GM23338 (cell line): ENCODE data around the gene OVCA2. TPM values are rescaled to one million over a fixed set of nuclear protein-coding genes. Genes with fewer than 3 reads are reported as not detected.

ENCODE experiments used
- ATAC-seq: fragments of 200-7000 bp; cut with Tn5 transposase; 3 replicates; pipeline ENCODE4 v1.9.1; 2020
- DNase-seq: peaks from one replicate; pipeline ENCODE4 v3.0.0-alpha.2; 2015; ENCODE audit warnings: low spot score
- H2AFZ ChIP-seq: fragments of 200-600 bp; sonication (generic); 2 replicates; pipeline ENCODE4 v1.8.0; 2016; ENCODE audit warnings: antibody characterized with exemption, mild to moderate bottlenecking, moderate library complexity
- H3F3A ChIP-seq: fragments of 200-600 bp; sonication (generic); replicated peaks from 2 replicates; pipeline ENCODE4 v1.8.0; 2017; ENCODE audit warnings: antibody characterized with exemption, mixed run types, low read depth
- H3K27ac ChIP-seq: fragments of 200-600 bp; sonication (generic); 2 replicates; pipeline ENCODE4 v1.6.1; 2016; ENCODE audit warnings: low read depth
- H3K27me3 ChIP-seq: fragments of 200-600 bp; sonication (generic); 2 replicates; pipeline ENCODE4 v1.8.0; 2016; ENCODE audit warnings: mild to moderate bottlenecking, mixed run types, moderate library complexity; ENCODE audit not compliant: insufficient read depth
- H3K36me3 ChIP-seq: fragments of 200-600 bp; sonication (generic); 2 replicates; pipeline ENCODE4 v1.8.0; 2016; ENCODE audit warnings: mild to moderate bottlenecking; ENCODE audit not compliant: insufficient read depth
- H3K4me1 ChIP-seq: fragments of 200-600 bp; sonication (generic); 2 replicates; pipeline ENCODE4 v1.8.0; 2016; ENCODE audit warnings: mild to moderate bottlenecking, moderate library complexity; ENCODE audit not compliant: insufficient read depth
- H3K4me2 ChIP-seq: fragments of 200-600 bp; sonication (generic); 2 replicates; pipeline ENCODE4 v1.7.1; 2017; ENCODE audit warnings: mixed run types
- H3K4me3 ChIP-seq: fragments of 200-600 bp; sonication (generic); 2 replicates; pipeline ENCODE4 v1.6.1; 2016; ENCODE audit warnings: mixed run types
- H3K79me2 ChIP-seq: fragments of 200-600 bp; sonication (generic); replicated peaks from 2 replicates; pipeline ENCODE4 v1.8.0; 2017; ENCODE audit warnings: mild to moderate bottlenecking; ENCODE audit not compliant: insufficient read depth
- H3K9me2 ChIP-seq: fragments of 200-600 bp; sonication (generic); 2 replicates; pipeline ENCODE4 v1.8.0; 2017; ENCODE audit not compliant: insufficient read depth
- H4K20me1 ChIP-seq: fragments of 200-600 bp; sonication (generic); replicated peaks from 2 replicates; pipeline ENCODE4 v1.8.0; 2017; ENCODE audit warnings: mild to moderate bottlenecking; ENCODE audit not compliant: insufficient read depth
- H3K27ac Mint-ChIP-seq: 2 replicates; pipeline ENCODE4 v1.8.0; 2020; ENCODE audit warnings: inconsistent platforms, mild to moderate bottlenecking, moderate library complexity, mixed read lengths
- H3K27me3 Mint-ChIP-seq: 3 replicates; pipeline ENCODE4 v1.8.0; 2022; ENCODE audit warnings: low read depth, mild to moderate bottlenecking, moderate library complexity, mixed read lengths, inconsistent platforms; ENCODE audit not compliant: insufficient read depth, poor library complexity
- H3K36me3 Mint-ChIP-seq: 3 replicates; pipeline ENCODE4 v1.8.0; 2021; ENCODE audit warnings: low read depth, mild to moderate bottlenecking, inconsistent platforms, moderate library complexity, mixed read lengths
- H3K4me1 Mint-ChIP-seq: 3 replicates; pipeline ENCODE4 v1.8.0; 2020; ENCODE audit warnings: mild to moderate bottlenecking, inconsistent platforms, mixed read lengths
- H3K4me3 Mint-ChIP-seq: 3 replicates; pipeline ENCODE4 v1.8.0; 2021; ENCODE audit warnings: moderate library complexity, mild to moderate bottlenecking, inconsistent platforms, mixed read lengths
- H3K9me3 Mint-ChIP-seq: 3 replicates; pipeline ENCODE4 v1.8.0; 2020; ENCODE audit warnings: moderate library complexity, mild to moderate bottlenecking, inconsistent platforms, mixed read lengths
- CREB1 ChIP-seq: fragments of 250-450 bp; sonication (Bioruptor Pico); IDR thresholded peaks from 2 replicates; pipeline ENCODE4 v1.5.0; 2020; ENCODE audit warnings: low read depth, mild to moderate bottlenecking, moderate library complexity
- EZH2 ChIP-seq: fragments of 200-600 bp; sonication (generic); IDR thresholded peaks from one replicate; pipeline ENCODE4 v1.8.0; 2017; ENCODE audit warnings: antibody characterized with exemption, mild to moderate bottlenecking, low read depth; ENCODE audit not compliant: unreplicated experiment
- NANOG ChIP-seq: IDR thresholded peaks from 2 replicates; pipeline ENCODE4 v1.6.1; 2016; ENCODE audit warnings: antibody characterized with exemption, borderline replicate concordance
- POLR2AphosphoS5 ChIP-seq: IDR thresholded peaks from 2 replicates; pipeline ENCODE4 v1.6.1; 2016; ENCODE audit warnings: antibody characterized with exemption, low read depth
- ZNF331 ChIP-seq: fragments of 250-450 bp; sonication (Bioruptor Pico); IDR thresholded peaks from 2 replicates; pipeline ENCODE4 v1.5.0; 2020; ENCODE audit warnings: low read depth, mild to moderate bottlenecking, moderate library complexity
- polyA plus RNA-seq: library from polyadenylated mRNA; unstranded; fragments of >200 nt; fragmentation: Nextera tagmentation; extraction: Ambion mirVana; gene quantifications from 2 replicates; pipeline ENCODE4 v1.2.1, GENCODE V29; 2016
- total RNA-seq: library from RNA; depleted of rRNA; stranded (reverse); fragments of >200 nt; shearing (Covaris generic); gene quantifications from 2 replicates; pipeline ENCODE4 v1.2.3, GENCODE V29; 2014
- TF ChIP-seq, protein P1 (sequence below): fragments of 250-450 bp; sonication (Bioruptor Pico); IDR thresholded peaks from 2 replicates; pipeline ENCODE4 v1.5.0; 2020; ENCODE audit warnings: mild to moderate bottlenecking, moderate library complexity
- TF ChIP-seq, protein P2 (sequence below): IDR thresholded peaks from one replicate; pipeline ENCODE4 v1.6.1; 2018; ENCODE audit warnings: antibody characterized with exemption; ENCODE audit not compliant: unreplicated experiment

The OVCA2 gene
- total and polyA plus RNA-seq, 2 experiments from 2014 or later, result 15.9 to 21.3 TPM

DNA sequence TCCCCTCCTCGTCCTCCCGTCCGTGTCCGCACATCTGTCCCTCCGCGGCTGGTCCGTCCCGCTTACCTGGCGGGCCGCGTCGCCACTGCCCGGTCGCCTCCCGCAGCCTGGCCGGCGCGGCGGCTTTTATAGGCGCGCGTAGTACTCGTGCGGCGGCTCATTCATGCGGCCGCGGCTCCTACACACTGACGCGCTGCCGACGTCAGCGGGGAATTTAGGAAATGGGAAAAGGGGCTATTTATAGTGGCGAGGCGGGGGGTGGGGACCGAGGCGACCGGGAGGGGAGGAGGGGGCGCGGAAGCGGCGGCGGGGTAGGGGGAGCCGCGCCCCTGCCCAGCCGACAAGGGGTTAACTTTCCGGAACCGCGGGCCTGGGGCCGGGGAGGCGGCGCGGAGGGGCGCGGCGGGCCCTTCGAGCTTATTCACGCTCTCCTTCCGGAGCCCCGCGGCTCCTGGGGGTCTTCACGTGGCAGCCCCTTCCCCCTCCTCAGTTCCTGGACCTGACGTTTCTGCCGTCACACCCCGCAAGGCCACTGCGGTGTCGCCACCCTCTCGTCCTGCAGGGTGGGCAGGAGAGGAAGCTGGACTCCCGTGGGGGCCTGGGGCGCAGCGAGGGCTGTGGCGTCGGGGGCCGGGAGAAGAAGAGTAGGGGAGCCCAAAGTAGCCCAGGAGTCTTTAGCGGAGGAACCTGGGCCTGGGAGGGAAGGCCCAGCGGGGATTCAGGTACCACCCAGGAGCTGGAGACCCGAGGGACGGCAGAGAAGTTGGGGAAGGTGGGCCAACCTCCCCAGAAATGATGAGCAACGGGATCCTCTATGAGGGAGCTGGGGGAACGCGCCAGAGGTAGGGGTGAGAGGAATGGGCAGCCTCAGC is 9.5 kb downstream of the OVCA2 start:
- H3K4me1 Mint-ChIP-seq, result no peaks in the 10 kb centered on the region; the same call in 2 of the 3 replicates

DNA sequence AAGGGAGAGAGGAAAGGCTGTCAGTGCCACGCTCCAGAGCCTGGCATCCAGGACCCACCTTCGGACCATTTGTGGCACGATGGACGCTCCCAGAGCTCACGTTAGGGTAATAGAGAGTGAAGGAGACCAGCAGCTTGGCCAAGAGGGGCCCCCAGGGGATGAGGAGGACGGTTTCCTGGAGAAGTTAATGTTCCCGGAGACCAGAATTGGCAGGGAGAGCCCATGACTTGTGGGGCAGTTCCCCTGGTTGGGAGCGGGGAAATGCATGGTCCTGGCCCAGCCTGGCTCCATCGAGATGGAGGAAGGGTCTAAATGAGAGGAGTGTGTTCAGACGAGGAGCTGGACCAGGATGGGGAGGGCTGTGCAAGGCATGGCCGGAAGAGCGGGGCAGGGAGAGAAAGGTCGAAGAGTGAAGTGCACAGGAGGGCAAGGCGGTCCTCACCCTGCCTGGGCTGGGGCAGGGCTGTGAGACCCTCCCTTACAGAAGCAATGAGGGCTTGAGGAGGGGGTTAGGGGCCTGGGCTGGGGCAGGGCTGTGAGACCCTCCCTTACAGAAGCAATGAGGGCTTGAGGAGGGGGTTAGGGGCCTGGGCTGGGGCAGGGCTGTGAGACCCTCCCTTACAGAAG is 10.2 kb downstream of the OVCA2 start:
- peaks cover 66% of the 10 kb centered on the region for H3K27me3 Mint-ChIP-seq
- no peaks in the 10 kb centered on the region; the same call in 1 of the 2 replicates for H4K20me1 ChIP-seq
- H3K27ac Mint-ChIP-seq, result no peak overlapping the region
- no peak overlapping the region for H2AFZ ChIP-seq
- no peaks in the 10 kb centered on the region for H3K79me2 ChIP-seq
- no peaks in the 10 kb centered on the region; the same call in 2 of the 3 replicates for H3K9me3 Mint-ChIP-seq
- H3K4me3 Mint-ChIP-seq, result peak overlapping the region; percentile 12; the same call in 1 of the 3 replicates
- H3K36me3 Mint-ChIP-seq, result no peaks in the 10 kb centered on the region; the same call in 2 of the 3 replicates
- H3K4me3 ChIP-seq, result no peak overlapping the region
- peaks cover 6% of the 10 kb centered on the region; the same call in 1 of the 2 replicates for H3K4me1 ChIP-seq
- peaks cover 93% of the 10 kb centered on the region for H3K27me3 ChIP-seq
- no peaks in the 10 kb centered on the region for H3K9me2 ChIP-seq
- H3K4me1 Mint-ChIP-seq, result no peaks in the 10 kb centered on the region; the same call in 2 of the 3 replicates
- H3K27ac ChIP-seq, result no peak overlapping the region
- H3K36me3 ChIP-seq, result no peaks in the 10 kb centered on the region
- ATAC-seq (no peak), DNase-seq (no peak)
- H3F3A ChIP-seq, result peaks cover 12% of the 10 kb centered on the region; the same call in 1 of the 2 replicates
- no peak for TF ChIP-seq NANOG
- TF ChIP-seq, protein P1, sequence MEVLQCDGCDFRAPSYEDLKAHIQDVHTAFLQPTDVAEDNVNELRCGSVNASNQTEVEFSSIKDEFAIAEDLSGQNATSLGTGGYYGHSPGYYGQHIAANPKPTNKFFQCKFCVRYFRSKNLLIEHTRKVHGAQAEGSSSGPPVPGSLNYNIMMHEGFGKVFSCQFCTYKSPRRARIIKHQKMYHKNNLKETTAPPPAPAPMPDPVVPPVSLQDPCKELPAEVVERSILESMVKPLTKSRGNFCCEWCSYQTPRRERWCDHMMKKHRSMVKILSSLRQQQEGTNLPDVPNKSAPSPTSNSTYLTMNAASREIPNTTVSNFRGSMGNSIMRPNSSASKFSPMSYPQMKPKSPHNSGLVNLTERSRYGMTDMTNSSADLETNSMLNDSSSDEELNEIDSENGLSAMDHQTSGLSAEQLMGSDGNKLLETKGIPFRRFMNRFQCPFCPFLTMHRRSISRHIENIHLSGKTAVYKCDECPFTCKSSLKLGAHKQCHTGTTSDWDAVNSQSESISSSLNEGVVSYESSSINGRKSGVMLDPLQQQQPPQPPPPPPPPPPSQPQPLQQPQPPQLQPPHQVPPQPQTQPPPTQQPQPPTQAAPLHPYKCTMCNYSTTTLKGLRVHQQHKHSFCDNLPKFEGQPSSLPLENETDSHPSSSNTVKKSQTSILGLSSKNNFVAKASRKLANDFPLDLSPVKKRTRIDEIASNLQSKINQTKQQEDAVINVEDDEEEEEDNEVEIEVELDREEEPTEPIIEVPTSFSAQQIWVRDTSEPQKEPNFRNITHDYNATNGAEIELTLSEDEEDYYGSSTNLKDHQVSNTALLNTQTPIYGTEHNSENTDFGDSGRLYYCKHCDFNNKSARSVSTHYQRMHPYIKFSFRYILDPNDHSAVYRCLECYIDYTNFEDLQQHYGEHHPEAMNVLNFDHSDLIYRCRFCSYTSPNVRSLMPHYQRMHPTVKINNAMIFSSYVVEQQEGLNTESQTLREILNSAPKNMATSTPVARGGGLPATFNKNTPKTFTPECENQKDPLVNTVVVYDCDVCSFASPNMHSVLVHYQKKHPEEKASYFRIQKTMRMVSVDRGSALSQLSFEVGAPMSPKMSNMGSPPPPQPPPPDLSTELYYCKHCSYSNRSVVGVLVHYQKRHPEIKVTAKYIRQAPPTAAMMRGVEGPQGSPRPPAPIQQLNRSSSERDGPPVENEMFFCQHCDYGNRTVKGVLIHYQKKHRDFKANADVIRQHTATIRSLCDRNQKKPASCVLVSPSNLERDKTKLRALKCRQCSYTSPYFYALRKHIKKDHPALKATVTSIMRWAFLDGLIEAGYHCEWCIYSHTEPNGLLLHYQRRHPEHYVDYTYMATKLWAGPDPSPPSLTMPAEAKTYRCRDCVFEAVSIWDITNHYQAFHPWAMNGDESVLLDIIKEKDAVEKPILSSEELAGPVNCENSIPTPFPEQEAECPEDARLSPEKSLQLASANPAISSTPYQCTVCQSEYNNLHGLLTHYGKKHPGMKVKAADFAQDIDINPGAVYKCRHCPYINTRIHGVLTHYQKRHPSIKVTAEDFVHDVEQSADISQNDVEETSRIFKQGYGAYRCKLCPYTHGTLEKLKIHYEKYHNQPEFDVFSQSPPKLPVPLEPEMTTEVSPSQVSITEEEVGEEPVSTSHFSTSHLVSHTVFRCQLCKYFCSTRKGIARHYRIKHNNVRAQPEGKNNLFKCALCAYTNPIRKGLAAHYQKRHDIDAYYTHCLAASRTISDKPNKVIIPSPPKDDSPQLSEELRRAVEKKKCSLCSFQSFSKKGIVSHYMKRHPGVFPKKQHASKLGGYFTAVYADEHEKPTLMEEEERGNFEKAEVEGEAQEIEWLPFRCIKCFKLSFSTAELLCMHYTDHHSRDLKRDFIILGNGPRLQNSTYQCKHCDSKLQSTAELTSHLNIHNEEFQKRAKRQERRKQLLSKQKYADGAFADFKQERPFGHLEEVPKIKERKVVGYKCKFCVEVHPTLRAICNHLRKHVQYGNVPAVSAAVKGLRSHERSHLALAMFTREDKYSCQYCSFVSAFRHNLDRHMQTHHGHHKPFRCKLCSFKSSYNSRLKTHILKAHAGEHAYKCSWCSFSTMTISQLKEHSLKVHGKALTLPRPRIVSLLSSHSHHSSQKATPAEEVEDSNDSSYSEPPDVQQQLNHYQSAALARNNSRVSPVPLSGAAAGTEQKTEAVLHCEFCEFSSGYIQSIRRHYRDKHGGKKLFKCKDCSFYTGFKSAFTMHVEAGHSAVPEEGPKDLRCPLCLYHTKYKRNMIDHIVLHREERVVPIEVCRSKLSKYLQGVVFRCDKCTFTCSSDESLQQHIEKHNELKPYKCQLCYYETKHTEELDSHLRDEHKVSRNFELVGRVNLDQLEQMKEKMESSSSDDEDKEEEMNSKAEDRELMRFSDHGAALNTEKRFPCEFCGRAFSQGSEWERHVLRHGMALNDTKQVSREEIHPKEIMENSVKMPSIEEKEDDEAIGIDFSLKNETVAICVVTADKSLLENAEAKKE (CRISPR knock-in tag), result no peak
- no peak for TF ChIP-seq POLR2AphosphoS5
- TF ChIP-seq CREB1 (CRISPR knock-in tag), result no peak
- H3K4me2 ChIP-seq, result no peak overlapping the region

More for the DNA sequence above, 9.5 kb downstream of the OVCA2 start:
- Histone ChIP-seq H3K36me3 (no peaks in the 10 kb centered on the region), H3F3A (peaks cover 12% of the 10 kb centered on the region; the same call in 1 of the 2 replicates), H3K4me1 (peaks cover 6% of the 10 kb centered on the region; the same call in 1 of the 2 replicates), H2AFZ (no peak overlapping the region), H3K27ac (no peak overlapping the region), H3K79me2 (no peaks in the 10 kb centered on the region), H3K27me3 (peaks cover 93% of the 10 kb centered on the region), H3K4me2 (peak overlapping the region; percentile 73), H3K9me2 (no peaks in the 10 kb centered on the region), H3K4me3 (peak overlapping the region; percentile 50), H4K20me1 (no peaks in the 10 kb centered on the region; the same call in 1 of the 2 replicates)
- Mint-ChIP-seq H3K27me3 (peaks cover 61% of the 10 kb centered on the region), H3K36me3 (no peaks in the 10 kb centered on the region; the same call in 2 of the 3 replicates), H3K9me3 (no peaks in the 10 kb centered on the region; the same call in 2 of the 3 replicates), H3K4me3 (peak overlapping the region; percentile 55), H3K27ac (no peak overlapping the region)
- 0 out of 3 replicates have a peak, but pooled peaks have one; percentile 1 for ATAC-seq
- TF ChIP-seq, protein P2, sequence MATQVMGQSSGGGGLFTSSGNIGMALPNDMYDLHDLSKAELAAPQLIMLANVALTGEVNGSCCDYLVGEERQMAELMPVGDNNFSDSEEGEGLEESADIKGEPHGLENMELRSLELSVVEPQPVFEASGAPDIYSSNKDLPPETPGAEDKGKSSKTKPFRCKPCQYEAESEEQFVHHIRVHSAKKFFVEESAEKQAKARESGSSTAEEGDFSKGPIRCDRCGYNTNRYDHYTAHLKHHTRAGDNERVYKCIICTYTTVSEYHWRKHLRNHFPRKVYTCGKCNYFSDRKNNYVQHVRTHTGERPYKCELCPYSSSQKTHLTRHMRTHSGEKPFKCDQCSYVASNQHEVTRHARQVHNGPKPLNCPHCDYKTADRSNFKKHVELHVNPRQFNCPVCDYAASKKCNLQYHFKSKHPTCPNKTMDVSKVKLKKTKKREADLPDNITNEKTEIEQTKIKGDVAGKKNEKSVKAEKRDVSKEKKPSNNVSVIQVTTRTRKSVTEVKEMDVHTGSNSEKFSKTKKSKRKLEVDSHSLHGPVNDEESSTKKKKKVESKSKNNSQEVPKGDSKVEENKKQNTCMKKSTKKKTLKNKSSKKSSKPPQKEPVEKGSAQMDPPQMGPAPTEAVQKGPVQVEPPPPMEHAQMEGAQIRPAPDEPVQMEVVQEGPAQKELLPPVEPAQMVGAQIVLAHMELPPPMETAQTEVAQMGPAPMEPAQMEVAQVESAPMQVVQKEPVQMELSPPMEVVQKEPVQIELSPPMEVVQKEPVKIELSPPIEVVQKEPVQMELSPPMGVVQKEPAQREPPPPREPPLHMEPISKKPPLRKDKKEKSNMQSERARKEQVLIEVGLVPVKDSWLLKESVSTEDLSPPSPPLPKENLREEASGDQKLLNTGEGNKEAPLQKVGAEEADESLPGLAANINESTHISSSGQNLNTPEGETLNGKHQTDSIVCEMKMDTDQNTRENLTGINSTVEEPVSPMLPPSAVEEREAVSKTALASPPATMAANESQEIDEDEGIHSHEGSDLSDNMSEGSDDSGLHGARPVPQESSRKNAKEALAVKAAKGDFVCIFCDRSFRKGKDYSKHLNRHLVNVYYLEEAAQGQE, result no peak
- peak; percentile 81 for TF ChIP-seq EZH2
- peak; percentile 69 for TF ChIP-seq CREB1 (CRISPR knock-in tag)
- TF ChIP-seq ZNF331 (CRISPR knock-in tag), result no peak
- DNase-seq, result peak; percentile 77
